CD4-positive, alpha-beta T cell (primary cell): Measurements from ENCODE around the gene MBD3L3. TPM values are rescaled to one million over a fixed set of nuclear protein-coding genes. Genes with fewer than 3 reads are reported as not detected.
A peak's percentile ranks its signal among the peaks of the same experiment; 100 is the strongest.

Source experiments
- ATAC-seq: fragments of 200-7000 bp; cut with Tn5 transposase; one replicate; pipeline ENCODE4 v1.10.0; 2022; ENCODE audit warnings: mild to moderate bottlenecking; ENCODE audit not compliant: poor library complexity
- CTCF ChIA-PET: fragments of 350-600 bp; sonication (Branson Sonifier 250); formaldehyde crosslinking; loops from one replicate; lab custom pipeline; 2021; ENCODE audit warnings: antibody characterized with exemption, inconsistent platforms; lab: Charles Lee
- POLR2A ChIA-PET: fragments of 350-600 bp; sonication (Branson Sonifier 250); formaldehyde crosslinking; loops from one replicate; lab custom pipeline; 2021; ENCODE audit warnings: antibody characterized with exemption, inconsistent platforms; lab: Charles Lee
- DNase-seq, 14 experiments: peaks; one replicate each; pipeline ENCODE4 v3.0.0-alpha.2; 2013 to 2020; ENCODE audit warnings: mixed read lengths in 2 of 14
- H3K27ac ChIP-seq, 2 donors: one replicate each; pipeline versions ENCODE4 v1.5.1 to v1.7.0; 2013; ENCODE audit warnings: low read length in 2 of 2, low read depth in 1 of 2, mild to moderate bottlenecking in 1 of 2
- H3K27me3 ChIP-seq, 2 experiments: 1 replicate in 1 of 2; 2 replicates in 1 of 2; pipeline versions ENCODE4 v1.6.1 to v1.7.0; 2013; ENCODE audit warnings: low read length in 2 of 2, control low read depth in 1 of 2, mild to moderate bottlenecking in 1 of 2, moderate library complexity in 1 of 2; ENCODE audit not compliant: insufficient read depth in 2 of 2, control insufficient read depth in 1 of 2
- H3K36me3 ChIP-seq: one replicate; pipeline ENCODE4 v1.6.1; 2013; ENCODE audit warnings: low read length, control low read depth; ENCODE audit not compliant: insufficient read depth
- H3K4me1 ChIP-seq: one replicate; pipeline ENCODE4 v1.6.1; 2013; ENCODE audit warnings: low read length, control low read depth; ENCODE audit not compliant: insufficient read depth
- H3K4me3 ChIP-seq: one replicate; pipeline ENCODE4 v1.5.1; 2013; ENCODE audit warnings: mild to moderate bottlenecking, low read length, moderate library complexity
- H3K9me3 ChIP-seq, 2 experiments: 1 replicate in 1 of 2; 2 replicates in 1 of 2; pipeline versions ENCODE4 v1.6.1 to v1.7.0; 2013; ENCODE audit warnings: low read length in 2 of 2, mild to moderate bottlenecking in 2 of 2, control low read depth in 1 of 2, moderate library complexity in 1 of 2; ENCODE audit not compliant: control insufficient read depth in 1 of 2, insufficient read depth in 1 of 2
- H3K27ac Mint-ChIP-seq: one replicate; pipeline ENCODE4 v1.8.0; 2020; ENCODE audit warnings: mixed read lengths
- H3K27me3 Mint-ChIP-seq: one replicate; pipeline ENCODE4 v1.8.0; 2021; ENCODE audit warnings: mixed read lengths
- H3K36me3 Mint-ChIP-seq: one replicate; pipeline ENCODE4 v1.8.0; 2021; ENCODE audit warnings: low read depth, mixed read lengths
- H3K4me1 Mint-ChIP-seq: one replicate; pipeline ENCODE4 v1.8.0; 2021; ENCODE audit warnings: low read depth, mixed read lengths
- H3K4me3 Mint-ChIP-seq: one replicate; pipeline ENCODE4 v1.8.0; 2020; ENCODE audit warnings: mild to moderate bottlenecking, mixed read lengths
- H3K9me3 Mint-ChIP-seq: one replicate; pipeline ENCODE4 v1.8.0; 2020; ENCODE audit warnings: mixed read lengths
- intact Hi-C, 2 experiments: fragments of 100-400 bp; cut with DNase I in 1 of 2; cut with micrococcal nuclease in 1 of 2; formaldehyde crosslinking; loops; one replicate each; pipeline versions ENCODE4 v1.15.1 to v1.9.0; 2023 to 2025; cut with DNase I, micrococcal nuclease
- total RNA-seq, 174 experiments: library from RNA in 2 of 174; stranded (reverse) in 2 of 174; gene quantifications; one replicate each; pipeline ENCODE4 v1.2.3 and lab custom pipeline; 2021 to 2026
- TF ChIP-seq, protein P1 (sequence below): fragments of 200-600 bp; IDR thresholded peaks from one replicate; pipeline ENCODE4 v1.8.0; 2022; ENCODE audit warnings: antibody characterized with exemption, mild to moderate bottlenecking

MBD3L3 gene
- total RNA-seq, 2 experiments from 2014 or later: not detected

DNA sequence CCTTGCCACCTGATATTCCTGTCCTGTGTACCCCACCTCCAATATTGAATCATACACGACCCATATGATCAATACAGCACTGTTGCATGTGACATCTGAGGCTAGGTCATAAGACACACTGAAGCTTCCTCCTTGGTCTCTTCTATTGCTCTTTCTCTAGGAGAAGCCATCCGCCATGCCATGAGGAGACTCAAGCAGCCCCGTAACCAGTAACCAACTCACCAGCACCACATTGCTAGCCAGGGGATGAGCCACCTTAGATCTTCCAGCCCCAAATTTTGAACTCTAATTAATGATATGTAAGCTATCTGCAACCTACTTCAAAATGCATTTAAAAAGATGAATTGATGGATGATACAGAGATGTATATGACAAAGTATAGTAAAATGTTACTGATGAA lies 39.6 kb upstream of the MBD3L3 start:
- no peaks in the 10 kb centered on the region for H3K27me3 ChIP-seq
- intact Hi-C loops: no loop called here
- H3K9me3 Mint-ChIP-seq: peaks cover 12% of the 10 kb centered on the region
- ChIA-PET POLR2A (interaction anchor here (2.0 to 3.4 kb wide), 3 partner anchors 9 to 251 kb away, joined by 12 to 55 read pairs (median 26); partner anchors contain the start of genes ARHGEF18 and ZNF557), CTCF (interaction anchor here (0.7 kb wide), 1 partner anchor 51 kb away, joined by 3 read pairs; no protein-coding TSS in a partner anchor)
- H3K36me3 ChIP-seq: no peaks in the 10 kb centered on the region
- H3K9me3 ChIP-seq: peaks cover 21 to 30% of the 10 kb centered on the region in 2 experiments
- no peaks in the 10 kb centered on the region for H3K27me3 Mint-ChIP-seq
- H3K27ac ChIP-seq: no peak overlapping the region
- peaks cover 22% of the 10 kb centered on the region for H3K36me3 Mint-ChIP-seq
- TF ChIP-seq, protein P1, sequence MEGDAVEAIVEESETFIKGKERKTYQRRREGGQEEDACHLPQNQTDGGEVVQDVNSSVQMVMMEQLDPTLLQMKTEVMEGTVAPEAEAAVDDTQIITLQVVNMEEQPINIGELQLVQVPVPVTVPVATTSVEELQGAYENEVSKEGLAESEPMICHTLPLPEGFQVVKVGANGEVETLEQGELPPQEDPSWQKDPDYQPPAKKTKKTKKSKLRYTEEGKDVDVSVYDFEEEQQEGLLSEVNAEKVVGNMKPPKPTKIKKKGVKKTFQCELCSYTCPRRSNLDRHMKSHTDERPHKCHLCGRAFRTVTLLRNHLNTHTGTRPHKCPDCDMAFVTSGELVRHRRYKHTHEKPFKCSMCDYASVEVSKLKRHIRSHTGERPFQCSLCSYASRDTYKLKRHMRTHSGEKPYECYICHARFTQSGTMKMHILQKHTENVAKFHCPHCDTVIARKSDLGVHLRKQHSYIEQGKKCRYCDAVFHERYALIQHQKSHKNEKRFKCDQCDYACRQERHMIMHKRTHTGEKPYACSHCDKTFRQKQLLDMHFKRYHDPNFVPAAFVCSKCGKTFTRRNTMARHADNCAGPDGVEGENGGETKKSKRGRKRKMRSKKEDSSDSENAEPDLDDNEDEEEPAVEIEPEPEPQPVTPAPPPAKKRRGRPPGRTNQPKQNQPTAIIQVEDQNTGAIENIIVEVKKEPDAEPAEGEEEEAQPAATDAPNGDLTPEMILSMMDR: no peak
- peaks cover 20% of the 10 kb centered on the region for H3K4me1 ChIP-seq
- peaks cover 40% of the 10 kb centered on the region for H3K4me1 Mint-ChIP-seq
- ATAC-seq (no peak), DNase-seq (no peak)
- H3K4me3 Mint-ChIP-seq: peak overlapping the region; percentile 94
- no peak overlapping the region for H3K4me3 ChIP-seq
- peak overlapping the region; percentile 89 for H3K27ac Mint-ChIP-seq

DNA sequence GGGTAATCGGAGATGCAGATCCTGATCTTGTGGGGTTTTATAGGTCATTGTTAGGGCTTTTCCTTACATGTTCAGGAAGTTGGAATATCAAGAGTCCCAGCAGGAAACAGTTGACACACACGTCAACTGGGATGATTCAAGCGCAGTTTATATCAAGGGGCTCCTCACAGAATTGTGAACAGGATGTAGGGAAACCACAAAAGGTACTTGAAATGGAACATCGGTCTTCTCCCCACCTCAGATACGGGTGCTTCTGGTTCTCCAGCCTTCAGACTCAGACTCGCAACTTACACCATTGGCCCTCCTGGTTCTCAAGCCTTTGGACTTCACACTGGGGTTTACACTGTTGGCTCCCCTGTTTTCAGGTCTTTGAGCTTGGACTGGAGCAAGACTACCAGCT lies 30.5 kb upstream of the MBD3L3 start:
- Mint-ChIP-seq H3K36me3 (peaks cover 72% of the 10 kb centered on the region), H3K9me3 (peaks cover 11% of the 10 kb centered on the region), H3K27me3 (no peaks in the 10 kb centered on the region), H3K4me1 (peaks cover 7% of the 10 kb centered on the region), H3K4me3 (no peak overlapping the region), H3K27ac (no peak overlapping the region)
- peaks cover 65 to 79% of the 10 kb centered on the region in 2 experiments for H3K9me3 ChIP-seq
- H3K4me3 ChIP-seq: no peak overlapping the region
- H3K36me3 ChIP-seq: peaks cover 4% of the 10 kb centered on the region
- H3K4me1 ChIP-seq: peaks cover 10% of the 10 kb centered on the region
- no peaks in the 10 kb centered on the region for H3K27me3 ChIP-seq
- CTCF ChIA-PET: no interaction called here
- DNase-seq (no peak), ATAC-seq (no peak)
- POLR2A ChIA-PET: interaction anchor here (1.0 to 2.1 kb wide), 3 partner anchors 10 to 20 kb away, joined by 6 to 12 read pairs (median 6); partner anchors contain the start of gene ZNF557
- H3K27ac ChIP-seq: no peak overlapping the region
- TF ChIP-seq, protein P1: no peak
- intact Hi-C loops: no loop called here

DNA sequence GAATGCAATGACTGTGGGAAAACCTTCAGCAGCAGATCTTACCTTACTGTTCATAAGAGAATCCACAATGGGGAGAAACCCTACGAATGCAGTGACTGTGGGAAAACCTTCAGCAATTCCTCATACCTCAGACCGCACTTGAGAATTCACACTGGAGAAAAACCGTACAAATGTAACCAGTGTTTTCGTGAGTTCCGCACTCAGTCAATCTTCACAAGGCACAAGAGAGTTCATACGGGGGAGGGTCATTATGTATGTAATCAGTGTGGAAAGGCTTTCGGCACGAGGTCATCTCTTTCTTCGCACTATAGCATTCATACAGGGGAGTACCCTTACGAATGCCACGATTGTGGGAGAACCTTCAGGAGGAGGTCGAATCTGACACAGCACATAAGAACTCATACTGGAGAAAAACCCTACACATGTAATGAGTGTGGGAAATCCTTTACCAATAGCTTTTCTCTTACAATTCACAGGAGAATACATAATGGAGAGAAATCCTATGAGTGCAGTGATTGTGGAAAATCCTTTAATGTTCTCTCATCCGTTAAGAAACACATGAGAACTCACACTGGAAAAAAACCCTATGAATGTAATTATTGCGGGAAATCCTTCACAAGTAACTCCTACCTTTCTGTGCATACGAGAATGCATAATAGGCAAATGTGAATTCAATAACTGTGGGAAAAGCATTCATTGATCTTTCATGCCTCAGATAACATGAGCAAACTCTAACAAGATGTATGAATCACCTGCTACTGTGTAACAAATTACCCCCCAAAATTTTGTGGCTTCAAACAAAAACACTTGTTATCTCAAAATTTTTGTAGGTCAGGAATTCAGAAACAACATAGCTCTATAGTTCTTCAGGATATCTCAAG lies 24.8 kb upstream of the MBD3L3 start:
- H3K27me3 ChIP-seq: no peaks in the 10 kb centered on the region
- Mint-ChIP-seq H3K9me3 (peaks cover 5% of the 10 kb centered on the region), H3K27ac (peak overlapping the region; percentile 6), H3K36me3 (peaks cover 89% of the 10 kb centered on the region), H3K4me1 (no peaks in the 10 kb centered on the region), H3K27me3 (no peaks in the 10 kb centered on the region), H3K4me3 (no peak overlapping the region)
- peaks cover 71 to 99% of the 10 kb centered on the region in 2 experiments for H3K9me3 ChIP-seq
- H3K27ac ChIP-seq: no peak overlapping the region
- H3K36me3 ChIP-seq: peaks cover 61% of the 10 kb centered on the region
- DNase-seq (no peak), ATAC-seq (no peak)
- CTCF ChIA-PET: no interaction called here
- POLR2A ChIA-PET: interaction anchor here (0.7 kb wide), 1 partner anchor 14 kb away, joined by 4 read pairs; the partner anchor contains the start of gene ZNF557
- H3K4me3 ChIP-seq: no peak overlapping the region
- no peaks in the 10 kb centered on the region for H3K4me1 ChIP-seq
- TF ChIP-seq, protein P1: no peak
- intact Hi-C loops: loop anchor here in 1 of 2 experiments (2.0 to 5.0 kb wide), 2 partner anchors 13 to 191 kb away; no protein-coding TSS in a partner anchor
